Gastrocnemius medialis (tissue), 4 donors: ENCODE measurements around the gene TULP3.

Experiments used
- CTCF ChIP-seq, 5 experiments: fragments of 450-650 bp in 3 of 5; fragments of 200-600 bp in 2 of 5; sonication (generic) in 2 of 5; IDR thresholded peaks in 4 of 5; conservative IDR thresholded peaks in 1 of 5; 1 replicate in 4 of 5; 2 replicates in 1 of 5; pipeline ENCODE4 v1.5.1; 2016 to 2019; ENCODE audit warnings: antibody characterized with exemption in 5 of 5, mild to moderate bottlenecking in 3 of 5, moderate library complexity in 3 of 5
- POLR2A ChIP-seq, 2 donors: fragments of 450-650 bp; IDR thresholded peaks; one replicate each; pipeline ENCODE4 v1.6.1; 2017; ENCODE audit warnings: antibody characterized with exemption in 2 of 2, mild to moderate bottlenecking in 2 of 2, moderate library complexity in 2 of 2

GRCh38 chr12:2890001-2890387, 697 bp upstream of the TULP3 start:
- no peak for TF ChIP-seq CTCF (IDR thresholded peaks at IDR 0.05 in 4 of 5, conservative IDR thresholded peaks at IDR 0.05 in 1 of 5)
- TF ChIP-seq POLR2A (IDR thresholded peaks at IDR 0.05) = no peak
